ENCODE data around the gene RPL10A.

Gene RPL10A

DNA sequence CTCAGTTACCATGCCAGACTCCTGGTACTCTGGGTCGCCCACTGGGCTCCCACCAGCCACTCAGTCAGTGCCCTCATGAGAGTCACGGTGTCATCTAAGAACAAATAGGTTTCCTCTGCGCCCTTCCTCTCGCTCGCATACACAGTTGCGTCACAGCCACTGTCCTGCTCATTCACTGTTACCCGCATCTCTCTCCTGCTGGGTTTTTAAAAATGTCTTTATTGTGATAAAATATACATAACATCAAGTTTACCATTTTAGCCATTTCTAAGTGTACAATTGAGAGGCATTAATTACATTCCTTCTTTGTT is 24.7 kb downstream of the RPL10A start:
- ATAC-seq: no peak

DNA sequence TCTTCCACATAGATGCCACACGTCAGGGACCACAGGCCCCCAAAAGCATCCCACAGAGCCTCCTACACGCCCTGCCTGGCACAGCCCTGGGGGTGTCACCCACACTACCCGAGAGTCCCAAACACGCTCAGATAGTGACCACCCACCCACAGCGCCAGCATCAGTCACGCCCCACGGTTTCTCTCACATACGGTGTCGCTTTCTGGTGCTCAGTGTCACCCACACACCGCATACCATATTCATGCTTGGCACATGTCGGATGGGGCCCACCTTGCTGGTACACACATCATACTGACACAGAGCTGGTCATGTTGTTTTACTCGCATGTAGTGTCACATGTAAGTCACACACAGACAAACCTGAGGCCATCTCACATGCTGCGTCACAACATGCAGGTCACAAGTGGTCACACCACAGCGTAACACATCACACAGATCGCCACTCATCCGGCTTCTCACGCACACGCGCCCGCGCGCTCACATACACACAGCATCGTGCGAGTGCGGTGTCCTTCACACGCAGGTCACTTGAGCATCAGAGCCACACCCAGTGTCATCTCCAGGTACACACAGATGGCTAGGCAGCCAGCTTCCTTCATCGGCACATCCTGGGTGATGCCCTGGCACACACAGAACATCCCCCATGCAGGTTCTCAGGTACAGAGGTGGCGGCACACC is 25.2 kb downstream of the RPL10A start:
- ATAC-seq: no peak
- no peak for TF ChIP-seq SNAI2 (CRISPR knock-in tag; IDR thresholded peaks at IDR 0.05)
- TF ChIP-seq RARB (CRISPR knock-in tag; IDR thresholded peaks at IDR 0.05): no peak
- TF ChIP-seq ZNF565 (CRISPR knock-in tag; conservative IDR thresholded peaks at IDR 0.05; ENCODE audit: low read depth): no peak
- no peak for TF ChIP-seq ZNF8 (CRISPR knock-in tag; IDR thresholded peaks at IDR 0.05)
- no peak for TF ChIP-seq CSDC2 (CRISPR knock-in tag; IDR thresholded peaks at IDR 0.05)
- no peak for TF ChIP-seq ZNF70 (CRISPR knock-in tag; IDR thresholded peaks at IDR 0.05)
- no peak for TF ChIP-seq PPARA (CRISPR knock-in tag; IDR thresholded peaks at IDR 0.05; ENCODE audit: borderline replicate concordance)
- no peak for TF ChIP-seq BACH2 (CRISPR knock-in tag; IDR thresholded peaks at IDR 0.05; ENCODE audit: borderline replicate concordance)
- no peak for TF ChIP-seq ZFP3 (CRISPR knock-in tag; IDR thresholded peaks at IDR 0.05)
- no peak for TF ChIP-seq ISL1 (CRISPR knock-in tag; IDR thresholded peaks at IDR 0.05)
- no peak for TF ChIP-seq ESRRG (CRISPR knock-in tag; IDR thresholded peaks at IDR 0.05)
- TF ChIP-seq, protein P1, sequence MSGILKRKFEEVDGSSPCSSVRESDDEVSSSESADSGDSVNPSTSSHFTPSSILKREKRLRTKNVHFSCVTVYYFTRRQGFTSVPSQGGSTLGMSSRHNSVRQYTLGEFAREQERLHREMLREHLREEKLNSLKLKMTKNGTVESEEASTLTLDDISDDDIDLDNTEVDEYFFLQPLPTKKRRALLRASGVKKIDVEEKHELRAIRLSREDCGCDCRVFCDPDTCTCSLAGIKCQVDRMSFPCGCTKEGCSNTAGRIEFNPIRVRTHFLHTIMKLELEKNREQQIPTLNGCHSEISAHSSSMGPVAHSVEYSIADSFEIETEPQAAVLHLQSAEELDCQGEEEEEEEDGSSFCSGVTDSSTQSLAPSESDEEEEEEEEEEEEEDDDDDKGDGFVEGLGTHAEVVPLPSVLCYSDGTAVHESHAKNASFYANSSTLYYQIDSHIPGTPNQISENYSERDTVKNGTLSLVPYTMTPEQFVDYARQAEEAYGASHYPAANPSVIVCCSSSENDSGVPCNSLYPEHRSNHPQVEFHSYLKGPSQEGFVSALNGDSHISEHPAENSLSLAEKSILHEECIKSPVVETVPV (CRISPR knock-in tag; IDR thresholded peaks at IDR 0.05): no peak
- no peak for TF ChIP-seq ZFP30 (CRISPR knock-in tag; IDR thresholded peaks at IDR 0.05)
- no peak for TF ChIP-seq TCF4 (CRISPR knock-in tag; IDR thresholded peaks at IDR 0.05; ENCODE audit: borderline replicate concordance)
- TF ChIP-seq OSR1 (CRISPR knock-in tag; IDR thresholded peaks at IDR 0.05): no peak
- no peak for TF ChIP-seq ARNTL (CRISPR knock-in tag; IDR thresholded peaks at IDR 0.05; ENCODE audit: borderline replicate concordance, low read depth)
- TF ChIP-seq TOX (CRISPR knock-in tag; IDR thresholded peaks at IDR 0.05; ENCODE audit: borderline replicate concordance): no peak
- no peak for TF ChIP-seq GLIS3 (CRISPR knock-in tag; IDR thresholded peaks at IDR 0.05)
- TF ChIP-seq, protein P2, sequence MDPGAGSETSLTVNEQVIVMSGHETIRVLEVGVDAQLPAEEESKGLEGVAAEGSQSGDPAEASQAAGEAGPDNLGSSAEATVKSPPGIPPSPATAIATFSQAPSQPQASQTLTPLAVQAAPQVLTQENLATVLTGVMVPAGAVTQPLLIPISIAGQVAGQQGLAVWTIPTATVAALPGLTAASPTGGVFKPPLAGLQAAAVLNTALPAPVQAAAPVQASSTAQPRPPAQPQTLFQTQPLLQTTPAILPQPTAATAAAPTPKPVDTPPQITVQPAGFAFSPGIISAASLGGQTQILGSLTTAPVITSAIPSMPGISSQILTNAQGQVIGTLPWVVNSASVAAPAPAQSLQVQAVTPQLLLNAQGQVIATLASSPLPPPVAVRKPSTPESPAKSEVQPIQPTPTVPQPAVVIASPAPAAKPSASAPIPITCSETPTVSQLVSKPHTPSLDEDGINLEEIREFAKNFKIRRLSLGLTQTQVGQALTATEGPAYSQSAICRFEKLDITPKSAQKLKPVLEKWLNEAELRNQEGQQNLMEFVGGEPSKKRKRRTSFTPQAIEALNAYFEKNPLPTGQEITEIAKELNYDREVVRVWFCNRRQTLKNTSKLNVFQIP (CRISPR knock-in tag; IDR thresholded peaks at IDR 0.05; ENCODE audit: borderline replicate concordance, low read depth): no peak
- TF ChIP-seq, protein P3, sequence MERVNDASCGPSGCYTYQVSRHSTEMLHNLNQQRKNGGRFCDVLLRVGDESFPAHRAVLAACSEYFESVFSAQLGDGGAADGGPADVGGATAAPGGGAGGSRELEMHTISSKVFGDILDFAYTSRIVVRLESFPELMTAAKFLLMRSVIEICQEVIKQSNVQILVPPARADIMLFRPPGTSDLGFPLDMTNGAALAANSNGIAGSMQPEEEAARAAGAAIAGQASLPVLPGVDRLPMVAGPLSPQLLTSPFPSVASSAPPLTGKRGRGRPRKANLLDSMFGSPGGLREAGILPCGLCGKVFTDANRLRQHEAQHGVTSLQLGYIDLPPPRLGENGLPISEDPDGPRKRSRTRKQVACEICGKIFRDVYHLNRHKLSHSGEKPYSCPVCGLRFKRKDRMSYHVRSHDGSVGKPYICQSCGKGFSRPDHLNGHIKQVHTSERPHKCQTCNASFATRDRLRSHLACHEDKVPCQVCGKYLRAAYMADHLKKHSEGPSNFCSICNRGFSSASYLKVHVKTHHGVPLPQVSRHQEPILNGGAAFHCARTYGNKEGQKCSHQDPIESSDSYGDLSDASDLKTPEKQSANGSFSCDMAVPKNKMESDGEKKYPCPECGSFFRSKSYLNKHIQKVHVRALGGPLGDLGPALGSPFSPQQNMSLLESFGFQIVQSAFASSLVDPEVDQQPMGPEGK (CRISPR knock-in tag; IDR thresholded peaks at IDR 0.05; ENCODE audit: borderline replicate concordance): no peak

More for the DNA sequence above, 24.7 kb downstream of the RPL10A start:
- TF ChIP-seq, protein P4, sequence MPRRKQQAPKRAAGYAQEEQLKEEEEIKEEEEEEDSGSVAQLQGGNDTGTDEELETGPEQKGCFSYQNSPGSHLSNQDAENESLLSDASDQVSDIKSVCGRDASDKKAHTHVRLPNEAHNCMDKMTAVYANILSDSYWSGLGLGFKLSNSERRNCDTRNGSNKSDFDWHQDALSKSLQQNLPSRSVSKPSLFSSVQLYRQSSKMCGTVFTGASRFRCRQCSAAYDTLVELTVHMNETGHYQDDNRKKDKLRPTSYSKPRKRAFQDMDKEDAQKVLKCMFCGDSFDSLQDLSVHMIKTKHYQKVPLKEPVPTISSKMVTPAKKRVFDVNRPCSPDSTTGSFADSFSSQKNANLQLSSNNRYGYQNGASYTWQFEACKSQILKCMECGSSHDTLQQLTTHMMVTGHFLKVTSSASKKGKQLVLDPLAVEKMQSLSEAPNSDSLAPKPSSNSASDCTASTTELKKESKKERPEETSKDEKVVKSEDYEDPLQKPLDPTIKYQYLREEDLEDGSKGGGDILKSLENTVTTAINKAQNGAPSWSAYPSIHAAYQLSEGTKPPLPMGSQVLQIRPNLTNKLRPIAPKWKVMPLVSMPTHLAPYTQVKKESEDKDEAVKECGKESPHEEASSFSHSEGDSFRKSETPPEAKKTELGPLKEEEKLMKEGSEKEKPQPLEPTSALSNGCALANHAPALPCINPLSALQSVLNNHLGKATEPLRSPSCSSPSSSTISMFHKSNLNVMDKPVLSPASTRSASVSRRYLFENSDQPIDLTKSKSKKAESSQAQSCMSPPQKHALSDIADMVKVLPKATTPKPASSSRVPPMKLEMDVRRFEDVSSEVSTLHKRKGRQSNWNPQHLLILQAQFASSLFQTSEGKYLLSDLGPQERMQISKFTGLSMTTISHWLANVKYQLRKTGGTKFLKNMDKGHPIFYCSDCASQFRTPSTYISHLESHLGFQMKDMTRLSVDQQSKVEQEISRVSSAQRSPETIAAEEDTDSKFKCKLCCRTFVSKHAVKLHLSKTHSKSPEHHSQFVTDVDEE (CRISPR knock-in tag; IDR thresholded peaks at IDR 0.05): no peak
- TF ChIP-seq GLIS3 (CRISPR knock-in tag; IDR thresholded peaks at IDR 0.05) (no peak), CSDC2 (CRISPR knock-in tag; IDR thresholded peaks at IDR 0.05) (no peak), SNAI2 (CRISPR knock-in tag; IDR thresholded peaks at IDR 0.05) (no peak), BACH2 (CRISPR knock-in tag; IDR thresholded peaks at IDR 0.05; ENCODE audit: borderline replicate concordance) (no peak), ZNF70 (CRISPR knock-in tag; IDR thresholded peaks at IDR 0.05) (no peak), TCF4 (CRISPR knock-in tag; IDR thresholded peaks at IDR 0.05; ENCODE audit: borderline replicate concordance) (no peak)
- TF ChIP-seq, protein P3 (CRISPR knock-in tag; IDR thresholded peaks at IDR 0.05; ENCODE audit: borderline replicate concordance): no peak
- TF ChIP-seq, protein P5, sequence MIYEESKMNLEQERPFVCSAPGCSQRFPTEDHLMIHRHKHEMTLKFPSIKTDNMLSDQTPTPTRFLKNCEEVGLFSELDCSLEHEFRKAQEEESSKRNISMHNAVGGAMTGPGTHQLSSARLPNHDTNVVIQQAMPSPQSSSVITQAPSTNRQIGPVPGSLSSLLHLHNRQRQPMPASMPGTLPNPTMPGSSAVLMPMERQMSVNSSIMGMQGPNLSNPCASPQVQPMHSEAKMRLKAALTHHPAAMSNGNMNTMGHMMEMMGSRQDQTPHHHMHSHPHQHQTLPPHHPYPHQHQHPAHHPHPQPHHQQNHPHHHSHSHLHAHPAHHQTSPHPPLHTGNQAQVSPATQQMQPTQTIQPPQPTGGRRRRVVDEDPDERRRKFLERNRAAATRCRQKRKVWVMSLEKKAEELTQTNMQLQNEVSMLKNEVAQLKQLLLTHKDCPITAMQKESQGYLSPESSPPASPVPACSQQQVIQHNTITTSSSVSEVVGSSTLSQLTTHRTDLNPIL (CRISPR knock-in tag; IDR thresholded peaks at IDR 0.05; ENCODE audit: low read depth): no peak

Data from SK-N-SH treated with all-trans-retinoic acid at 6 μM for 48 hours (cell line).